GM18507 (cell line): ENCODE measurements around the gene PIK3CG.
A peak's percentile ranks its signal among the peaks of the same experiment; 100 is the strongest.
"Not testable (repeated sequence)": the region's sequence is repeated elsewhere in the genome, so short reads cannot be mapped to it uniquely, and the experiment has no call there.

Experiments used
- DNase-seq: peaks from one replicate; pipeline ENCODE4 v3.0.0; 2011; ENCODE audit warnings: low read depth; ENCODE audit not compliant: insufficient read length; ENCODE audit errors: extremely low spot score
- FAIRE-seq: peaks from 2 replicates; lab custom pipeline; 2011; peaks lifted over from hg19 to GRCh38; lab: Jason Lieb, UNC

PIK3CG gene

GRCh38 chr7:106881984-106882383, 16.9 kb downstream of the PIK3CG start:
- FAIRE-seq, result no peak
- no peak for DNase-seq

DNA sequence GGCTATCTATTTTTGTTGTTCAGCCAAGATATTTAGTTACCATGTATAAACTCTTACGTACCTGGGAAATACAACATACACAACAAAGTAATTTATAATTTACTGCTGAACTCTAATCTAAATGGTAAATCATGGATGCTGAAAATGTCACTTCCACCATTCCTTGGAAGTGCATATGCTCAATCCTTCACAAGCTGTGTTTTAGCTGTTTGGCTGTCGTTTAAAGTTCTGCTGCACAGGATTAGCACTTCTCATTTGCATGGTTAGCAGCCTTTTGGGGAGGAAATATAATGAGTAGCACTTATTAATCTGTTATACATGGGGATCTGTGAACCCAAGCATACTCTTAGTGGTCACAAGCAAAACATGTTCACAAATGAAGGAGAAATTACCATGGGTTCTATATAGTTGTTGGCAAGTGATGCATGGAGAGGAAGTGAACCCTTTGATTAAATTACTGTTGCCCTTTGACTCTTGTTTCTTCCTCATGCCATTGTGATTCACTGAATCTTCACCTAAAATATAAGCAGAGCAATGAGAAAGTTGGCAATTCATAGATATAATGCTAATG, 18.5 kb downstream of the PIK3CG start:
- DNase-seq (no peak), FAIRE-seq (no peak)

- no peak for DNase-seq
- FAIRE-seq, result no peak
These were observed 20.6 kb downstream of the PIK3CG start for GRCh38 chr7:106885652-106886051.

- peak; percentile 62 for FAIRE-seq
- no peak for DNase-seq
These were observed 22.3 kb downstream of the PIK3CG start for GRCh38 chr7:106887421-106887820.

- no peak for DNase-seq
- no peak for FAIRE-seq
These were observed 23.1 kb downstream of the PIK3CG start for GRCh38 chr7:106888204-106888603.

GRCh38 chr7:106890952-106891351, 25.9 kb downstream of the PIK3CG start:
- no peak for DNase-seq

GRCh38 chr7:106891548-106892410, 26.7 kb downstream of the PIK3CG start:
- DNase-seq (no peak), FAIRE-seq (no peak)

More at GRCh38 chr7:106890952-106891351, 25.9 kb downstream of the PIK3CG start:
- no peak for FAIRE-seq

- FAIRE-seq (no peak), DNase-seq (no peak)
These were observed 28.5 kb downstream of the PIK3CG start for GRCh38 chr7:106893591-106893990.

GRCh38 chr7:106895246-106895864, 30.3 kb downstream of the PIK3CG start:
- peak; percentile 90 for FAIRE-seq

GRCh38 chr7:106896231-106896630, 31.1 kb downstream of the PIK3CG start:
- DNase-seq (no peak), FAIRE-seq (no peak)

More at GRCh38 chr7:106895246-106895864, 30.3 kb downstream of the PIK3CG start:
- DNase-seq, result no peak

DNA sequence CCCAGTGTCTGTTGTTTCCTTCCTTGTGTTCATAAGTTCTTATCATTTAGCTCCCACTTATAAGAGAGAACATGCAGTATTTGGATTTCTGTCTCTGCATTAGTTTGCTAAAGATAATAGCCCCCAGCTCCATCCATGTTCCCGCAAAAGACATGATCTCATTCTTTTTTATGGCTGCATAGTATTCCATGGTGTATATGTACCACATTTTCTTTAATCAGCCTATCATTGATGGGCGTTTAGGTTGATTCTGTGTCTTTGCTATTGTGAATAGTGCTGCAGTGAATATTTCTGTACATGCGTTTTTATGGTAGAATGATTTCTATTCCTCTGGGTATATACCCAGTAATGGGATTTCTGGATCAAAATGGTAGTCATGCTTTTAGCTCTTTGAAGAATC, 32.5 kb downstream of the PIK3CG start:
- not testable (repeated sequence) for FAIRE-seq, DNase-seq

GRCh38 chr7:106898967-106899366, 33.9 kb downstream of the PIK3CG start:
- DNase-seq, FAIRE-seq: not testable (repeated sequence)

- FAIRE-seq, result no peak
- DNase-seq, result no peak
These were observed 36.9 kb downstream of the PIK3CG start for GRCh38 chr7:106901828-106902441.

DNA sequence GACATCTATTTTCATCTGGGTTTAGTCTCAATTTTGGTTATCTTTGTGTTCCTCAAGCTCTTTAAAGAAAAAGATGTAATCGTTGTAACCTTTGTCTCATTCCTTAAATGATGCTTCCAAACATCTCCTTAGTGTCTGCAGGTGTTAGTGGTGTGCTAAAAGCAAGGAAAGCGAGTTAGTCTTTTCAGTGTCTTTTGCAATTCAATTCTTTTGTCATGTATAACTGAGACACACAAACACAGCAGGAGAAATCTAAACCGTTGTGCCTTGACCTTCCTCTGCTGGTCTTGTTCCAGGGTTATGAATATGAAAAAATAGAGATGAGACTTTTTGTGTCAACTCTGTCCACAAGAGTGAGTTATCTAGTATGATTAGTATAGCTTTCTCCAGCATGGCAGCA, 40.7 kb downstream of the PIK3CG start:
- FAIRE-seq (no peak), DNase-seq (no peak)

GRCh38 chr7:106911959-106912358, 46.9 kb downstream of the PIK3CG start:
- no peak for FAIRE-seq
- no peak for DNase-seq

DNA sequence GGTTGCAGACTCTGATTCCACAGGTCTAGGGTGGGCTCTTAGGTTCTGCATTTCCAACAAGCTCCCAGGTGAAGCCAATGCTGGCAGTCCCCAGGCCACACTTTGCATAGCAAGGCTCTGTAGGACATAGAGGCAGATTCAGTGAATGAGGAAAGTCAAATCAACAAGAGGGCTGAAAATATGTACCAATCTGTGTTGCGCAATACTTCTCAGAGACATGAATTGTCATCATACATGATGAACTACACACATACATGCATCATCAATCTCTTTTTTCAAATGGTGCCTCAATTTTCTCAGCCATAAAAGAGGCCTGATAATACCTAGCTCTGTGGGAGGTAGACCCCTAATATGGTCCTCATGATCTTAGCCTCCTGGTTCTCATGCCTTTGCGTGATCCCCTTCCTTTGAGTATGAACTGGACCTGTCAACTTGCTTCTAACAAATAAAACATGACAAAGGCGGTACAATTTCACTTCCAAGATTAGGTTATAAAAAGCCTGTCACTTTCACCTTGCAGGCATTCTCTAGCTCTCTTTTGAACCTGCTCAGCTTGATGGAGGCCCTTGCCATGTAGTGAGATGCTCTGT, 49.0 kb downstream of the PIK3CG start:
- DNase-seq, result no peak
- FAIRE-seq, result no peak

- no peak for FAIRE-seq
- no peak for DNase-seq
These were observed 50.3 kb downstream of the PIK3CG start for GRCh38 chr7:106915407-106915806.

- peak; percentile 54 for FAIRE-seq
- peak; percentile 22 for DNase-seq
These were observed 50.8 kb downstream of the PIK3CG start for GRCh38 chr7:106915873-106916272.

- DNase-seq (no peak), FAIRE-seq (no peak)
These were observed 51.6 kb downstream of the PIK3CG start for GRCh38 chr7:106916679-106917078.

DNA sequence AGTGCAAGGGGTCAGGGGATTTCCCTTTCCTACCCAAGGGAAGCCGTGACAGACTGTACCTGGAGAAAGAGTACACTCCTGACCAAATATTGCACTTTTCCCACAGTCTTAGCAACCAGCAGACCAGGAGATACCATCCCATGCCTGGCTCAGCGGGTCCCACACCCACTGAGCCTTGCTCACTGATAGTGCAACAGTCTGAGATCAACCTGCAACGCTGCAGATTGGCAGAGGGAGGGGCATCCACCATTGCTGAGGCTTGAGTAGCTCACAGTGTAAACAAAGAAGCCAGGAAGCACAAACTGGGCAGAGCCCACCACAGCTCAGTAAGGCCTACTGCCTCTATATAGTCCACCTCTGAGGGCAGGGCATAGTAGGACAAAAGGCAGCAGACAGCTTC, 53.9 kb downstream of the PIK3CG start:
- DNase-seq (no peak), FAIRE-seq (no peak)
